GM21515 (cell line): ENCODE results near the gene ZNF90.
"Not testable (repeated sequence)": the region's sequence is repeated elsewhere in the genome, so short reads cannot be mapped to it uniquely, and the experiment has no call there.

Experiments used
- ATAC-seq: cut with Tn5 transposase; IDR thresholded peaks from one replicate; pipeline ENCODE4 v1.9.1; 2021; ENCODE audit not compliant: unreplicated experiment

Gene ZNF90

DNA sequence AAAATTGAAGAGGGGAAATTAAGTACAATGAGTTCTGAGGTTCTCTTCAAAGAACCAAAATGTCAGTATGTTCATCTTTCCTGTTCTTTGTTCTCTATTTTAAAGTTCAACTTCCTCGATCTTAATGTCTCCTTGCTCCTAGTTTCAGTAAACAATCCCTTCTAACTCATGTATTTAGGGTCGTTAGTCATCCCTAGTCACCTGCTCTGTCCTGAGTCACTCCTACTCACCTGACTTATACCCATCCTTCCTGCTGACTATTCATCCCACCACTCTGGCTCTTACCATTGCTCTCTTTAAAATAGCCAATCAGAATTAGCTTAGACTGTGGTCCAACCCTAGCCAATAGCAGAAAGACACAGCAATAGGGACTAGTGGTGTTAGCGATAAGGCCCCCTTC lies 24.3 kb downstream of the ZNF90 start:
- ATAC-seq: no peak

DNA sequence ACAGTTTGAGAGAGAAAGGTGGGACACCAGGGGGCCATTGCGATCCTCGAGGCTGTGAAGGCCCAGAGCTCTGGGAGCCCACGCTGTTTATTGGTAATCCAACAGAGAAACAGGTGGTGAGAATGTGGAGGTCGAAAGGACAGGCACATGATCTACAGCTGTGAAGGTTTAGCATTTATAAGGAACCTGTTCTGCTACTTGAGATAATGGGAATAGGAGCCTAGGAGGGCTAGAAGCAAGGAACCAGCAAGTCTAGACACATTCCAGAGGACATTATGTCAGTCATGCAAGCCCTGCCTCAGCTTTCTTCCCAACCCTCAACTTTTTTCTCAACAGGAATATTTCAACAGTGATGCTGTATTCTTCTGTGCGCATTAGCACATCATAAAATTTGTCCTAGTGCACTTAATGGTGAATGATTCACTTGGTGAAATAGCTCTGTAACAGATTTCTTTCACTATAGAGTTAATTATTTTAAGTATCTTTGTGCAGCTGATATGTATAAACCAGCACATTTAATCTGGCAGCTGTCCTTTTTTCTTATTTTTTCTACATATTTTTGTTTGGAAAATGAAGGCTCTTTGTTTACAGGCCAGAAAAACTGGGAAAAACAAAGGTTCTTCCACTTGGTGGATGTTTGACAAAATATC lies 25.4 kb downstream of the ZNF90 start:
- no peak for ATAC-seq

DNA sequence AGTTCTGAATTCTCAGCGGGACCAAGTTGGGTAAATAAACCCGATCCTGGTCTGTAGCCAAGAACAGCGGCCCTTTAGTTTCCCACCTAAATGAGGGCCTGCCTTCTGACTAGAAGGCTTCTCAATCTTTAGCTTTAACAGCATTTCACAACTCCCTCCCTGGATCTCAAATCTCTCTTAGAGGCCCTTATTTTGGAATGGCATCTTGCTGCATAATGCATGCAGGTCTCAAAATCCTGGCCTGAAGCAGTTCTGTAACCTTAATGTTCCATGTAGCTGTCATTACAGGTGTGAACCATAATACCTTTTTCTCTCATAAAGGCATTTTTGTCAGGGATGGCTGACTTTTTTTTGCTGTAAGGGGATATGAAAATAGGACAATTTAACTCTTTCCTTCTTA lies 29.5 kb downstream of the ZNF90 start:
- ATAC-seq: no peak

DNA sequence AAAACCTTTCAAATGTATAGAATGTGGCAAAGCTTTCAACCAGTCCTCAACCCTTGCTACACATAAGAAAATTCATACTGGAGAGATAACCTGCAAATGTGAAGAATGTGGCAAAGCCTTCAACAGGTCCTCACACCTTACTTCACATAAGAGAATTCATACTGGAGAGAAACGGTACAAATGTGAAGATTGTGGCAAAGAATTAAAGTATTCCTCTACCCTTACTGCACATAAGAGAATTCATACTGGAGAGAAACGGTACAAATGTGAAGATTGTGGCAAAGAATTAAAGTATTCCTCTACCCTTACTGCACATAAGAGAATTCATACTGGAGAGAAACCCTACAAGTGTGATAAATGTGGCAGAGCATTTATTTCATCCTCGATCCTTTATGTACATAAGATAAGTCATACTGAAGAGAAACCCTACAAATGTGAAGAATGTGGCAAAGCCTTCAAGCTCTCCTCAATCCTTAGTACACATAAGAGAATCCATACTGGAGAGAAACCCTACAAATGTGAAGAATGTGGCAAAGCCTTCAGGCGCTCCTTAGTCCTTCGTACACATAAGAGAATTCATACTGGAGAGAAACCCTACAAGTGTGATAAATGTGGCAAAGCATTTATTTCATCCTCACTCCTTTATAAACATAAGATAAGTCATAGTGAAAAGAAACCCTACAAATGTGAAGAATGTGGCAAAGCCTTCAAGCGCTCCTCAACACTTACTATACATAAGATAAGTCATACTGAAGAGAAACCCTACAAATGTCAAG lies 40.5 kb downstream of the ZNF90 start:
- not testable (repeated sequence) for ATAC-seq

DNA sequence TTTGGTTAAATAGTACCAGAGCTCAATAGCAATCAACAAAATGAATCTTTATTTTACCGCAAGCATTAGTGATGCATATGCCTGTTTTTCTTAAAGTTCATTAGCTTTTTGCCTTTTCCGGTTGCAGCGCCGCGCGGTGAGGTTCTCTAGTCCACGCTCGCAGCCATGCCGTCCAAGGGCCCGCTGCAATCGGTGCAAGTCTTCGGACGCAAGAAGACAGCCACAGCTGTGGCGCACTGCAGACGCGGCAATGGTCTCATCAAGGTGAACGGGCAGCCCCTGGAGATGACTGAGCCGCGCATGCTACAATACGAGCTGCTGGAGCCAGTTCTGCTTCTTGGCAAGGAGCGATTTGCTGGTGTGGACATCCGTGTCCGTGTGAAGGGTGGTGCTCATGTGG lies 47.1 kb downstream of the ZNF90 start:
- ATAC-seq: no peak

DNA sequence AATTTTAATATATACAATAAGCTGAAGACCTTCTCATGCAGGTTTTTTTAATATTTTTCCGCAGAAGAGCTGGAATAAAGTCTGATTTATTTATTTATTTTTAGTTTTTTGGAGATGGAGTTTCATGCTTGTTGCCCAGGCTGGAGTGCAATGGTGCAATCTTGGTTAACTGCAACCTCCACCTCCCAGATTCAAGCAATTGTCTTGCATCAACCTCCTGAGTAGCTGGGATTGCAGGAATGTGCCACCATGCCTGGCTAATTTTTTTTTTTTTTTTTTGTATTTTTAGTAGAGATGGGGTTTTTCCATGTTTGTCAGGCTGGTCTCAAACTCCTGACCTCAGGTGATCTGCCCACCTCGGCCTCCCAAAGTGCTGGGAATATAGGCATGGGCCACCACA lies 55.1 kb downstream of the ZNF90 start:
- ATAC-seq: not testable (repeated sequence)

DNA sequence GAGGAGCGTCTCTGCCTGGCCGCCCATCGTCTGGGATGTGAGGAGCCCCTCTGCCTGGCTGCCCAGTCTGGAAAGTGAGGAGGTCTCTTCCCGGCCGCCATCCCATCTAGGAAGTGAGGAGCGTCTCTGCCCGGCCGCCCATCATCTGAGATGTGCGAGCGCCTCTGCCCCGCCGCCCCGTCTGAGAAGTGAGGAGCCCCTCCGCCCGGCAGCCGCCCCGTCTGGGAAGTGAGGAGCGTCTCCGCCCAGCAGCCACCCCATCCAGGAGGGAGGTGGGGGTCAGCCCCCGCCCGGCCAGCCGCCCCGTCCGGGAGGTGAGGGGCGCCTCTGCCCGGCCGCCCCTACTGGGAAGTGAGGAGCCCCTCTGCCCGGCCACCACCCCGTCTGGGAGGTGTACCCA lies 59.9 kb downstream of the ZNF90 start:
- ATAC-seq: not testable (repeated sequence)

DNA sequence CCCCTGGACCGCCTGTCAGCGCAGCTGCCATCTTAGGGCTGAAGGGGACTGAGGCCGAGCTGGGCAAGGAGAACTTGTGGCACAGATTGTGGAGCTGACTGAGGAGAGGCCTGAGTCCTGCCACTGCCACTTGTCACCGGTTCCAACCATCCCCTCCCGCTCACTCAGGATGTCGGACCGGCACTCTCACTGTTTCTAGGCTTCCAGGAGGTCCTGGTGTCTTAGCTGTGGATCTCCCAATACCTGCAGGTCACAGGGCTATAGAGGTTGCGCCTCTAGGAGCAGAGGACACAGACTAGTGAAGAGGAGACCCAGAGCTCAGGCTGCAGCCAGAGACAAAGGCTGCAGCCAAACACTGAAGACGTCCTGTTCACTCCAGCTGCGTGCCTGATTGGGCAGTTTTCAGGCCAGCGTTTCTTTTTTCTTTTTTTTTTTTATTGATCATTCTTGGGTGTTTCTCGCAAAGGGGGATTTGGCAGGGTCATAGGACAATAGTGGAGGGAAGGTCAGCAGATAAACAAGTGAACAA lies 73.9 kb downstream of the ZNF90 start:
- no peak for ATAC-seq

DNA sequence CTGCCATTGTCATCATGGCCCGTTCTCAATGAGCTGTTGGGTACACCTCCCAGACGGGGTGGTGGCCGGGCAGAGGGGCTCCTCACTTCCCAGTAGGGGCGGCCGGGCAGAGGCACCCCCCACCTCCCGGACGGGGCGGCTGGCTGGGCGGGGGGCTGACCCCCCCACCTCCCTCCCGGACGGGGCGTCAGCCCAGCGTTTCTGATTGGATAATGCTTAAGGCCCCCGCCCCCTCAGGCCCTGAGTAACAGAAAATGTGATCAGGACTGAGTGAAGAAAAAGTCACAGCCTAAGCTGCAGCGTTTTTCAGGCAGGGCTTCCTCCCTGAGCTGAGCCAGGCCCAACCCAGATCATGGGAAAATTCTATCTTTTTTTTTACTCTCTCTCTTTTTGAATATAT lies 74.7 kb downstream of the ZNF90 start:
- ATAC-seq: not testable (repeated sequence)

DNA sequence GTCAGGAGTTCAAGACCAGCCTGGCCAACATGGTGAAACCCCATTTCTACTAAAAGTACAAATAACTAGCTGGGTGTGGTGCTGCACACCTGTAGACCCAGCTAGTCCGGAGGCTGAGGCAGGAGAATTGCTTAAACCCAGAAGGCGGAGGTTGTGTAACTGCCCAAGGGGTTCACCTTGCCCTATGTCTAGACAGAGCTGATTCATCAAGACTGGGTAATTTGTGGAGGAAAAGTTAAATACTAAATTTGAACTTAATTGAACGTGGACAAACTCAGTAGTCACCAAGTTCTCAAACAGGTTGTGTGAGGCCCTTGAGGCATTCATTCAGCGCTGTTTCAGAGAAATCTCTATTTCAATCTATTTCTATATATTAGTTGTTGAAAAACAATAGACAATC lies 75.5 kb downstream of the ZNF90 start:
- no peak for ATAC-seq

DNA sequence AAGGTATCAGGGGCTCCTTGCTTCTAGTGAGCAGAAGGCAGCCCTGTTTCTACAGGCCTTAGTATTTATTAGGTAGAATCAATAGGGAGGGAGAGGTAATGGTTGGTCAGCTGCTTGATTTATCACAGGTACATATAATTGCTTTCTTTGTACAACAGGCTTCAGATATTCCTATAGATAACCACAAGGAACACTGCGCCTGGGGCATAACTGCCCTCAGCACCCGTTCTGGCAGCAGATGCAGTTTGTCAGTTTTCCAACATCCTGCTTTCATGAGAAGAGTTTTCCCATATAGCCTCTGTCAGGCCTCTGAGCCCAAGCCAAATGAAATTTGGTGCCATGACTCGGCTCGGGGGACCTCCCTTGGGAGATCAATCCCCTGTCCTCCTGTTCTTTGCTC lies 76.8 kb downstream of the ZNF90 start:
- ATAC-seq: no peak

DNA sequence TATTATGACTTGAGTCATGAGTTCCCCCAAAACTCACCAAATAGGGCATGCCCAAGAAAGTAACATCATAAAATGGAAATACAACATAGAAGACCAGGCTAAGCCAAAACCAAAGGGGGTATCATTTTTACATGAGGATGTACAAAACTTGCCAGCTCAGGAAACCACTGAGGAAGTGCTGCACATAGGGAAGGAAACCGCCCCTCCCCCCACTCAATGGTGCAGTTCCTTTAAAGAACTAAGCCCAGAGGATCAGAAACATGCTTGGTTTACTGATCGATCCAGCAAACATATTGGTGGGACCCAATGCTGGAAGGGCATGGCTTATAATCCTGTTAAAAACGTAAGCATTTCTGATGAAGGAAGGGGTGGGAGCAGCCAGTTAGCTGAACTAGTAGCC lies 85.0 kb downstream of the ZNF90 start:
- ATAC-seq: no peak

DNA sequence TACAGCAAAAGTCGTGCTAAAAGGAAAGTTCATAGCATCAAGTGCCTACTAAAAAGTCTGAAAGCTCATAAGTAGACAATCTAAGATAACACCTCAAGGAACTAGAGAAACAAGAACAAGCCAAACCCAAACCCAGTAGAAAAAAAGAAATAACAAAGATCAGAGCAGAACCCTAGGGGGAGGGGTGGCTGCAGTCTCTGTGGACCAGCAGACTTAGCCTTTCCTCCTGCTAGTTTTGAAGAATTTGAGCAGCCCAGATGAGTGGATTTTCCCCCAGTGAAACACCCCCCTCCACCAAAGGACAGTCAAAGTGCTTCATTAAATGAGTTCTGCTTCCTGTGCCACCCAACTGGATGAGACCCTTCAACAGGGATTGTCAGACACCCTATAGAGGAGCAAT lies 86.7 kb downstream of the ZNF90 start:
- no peak for ATAC-seq

DNA sequence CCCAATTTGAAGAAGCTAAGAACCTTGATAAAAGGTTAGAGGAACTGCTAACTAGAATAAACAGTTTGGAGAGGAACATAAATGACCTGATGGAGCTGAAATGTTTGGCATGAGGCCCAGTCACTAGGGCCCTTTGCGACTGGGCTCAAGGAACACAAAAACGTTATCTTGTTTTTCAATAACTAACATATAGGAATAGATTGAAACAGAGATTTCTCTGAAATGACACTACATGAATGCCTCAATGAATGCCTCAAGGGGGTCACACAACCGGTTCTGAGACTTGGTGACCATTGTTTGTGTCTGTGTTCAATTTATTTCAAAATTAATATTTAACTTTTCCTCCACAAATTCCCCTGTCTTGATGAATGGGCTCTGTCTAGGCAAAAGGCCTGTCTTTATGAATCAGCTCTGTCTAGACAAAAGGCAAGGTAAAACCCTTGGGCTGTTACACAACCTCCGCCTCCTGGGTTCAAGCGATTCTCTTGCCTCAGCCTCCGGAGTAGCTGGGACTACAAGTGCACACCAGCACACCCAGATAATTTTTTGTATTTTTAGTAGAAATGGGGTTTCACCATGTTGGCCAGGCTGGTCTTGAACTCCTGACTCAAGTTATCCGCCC lies 88.3 kb downstream of the ZNF90 start:
- no peak for ATAC-seq

DNA sequence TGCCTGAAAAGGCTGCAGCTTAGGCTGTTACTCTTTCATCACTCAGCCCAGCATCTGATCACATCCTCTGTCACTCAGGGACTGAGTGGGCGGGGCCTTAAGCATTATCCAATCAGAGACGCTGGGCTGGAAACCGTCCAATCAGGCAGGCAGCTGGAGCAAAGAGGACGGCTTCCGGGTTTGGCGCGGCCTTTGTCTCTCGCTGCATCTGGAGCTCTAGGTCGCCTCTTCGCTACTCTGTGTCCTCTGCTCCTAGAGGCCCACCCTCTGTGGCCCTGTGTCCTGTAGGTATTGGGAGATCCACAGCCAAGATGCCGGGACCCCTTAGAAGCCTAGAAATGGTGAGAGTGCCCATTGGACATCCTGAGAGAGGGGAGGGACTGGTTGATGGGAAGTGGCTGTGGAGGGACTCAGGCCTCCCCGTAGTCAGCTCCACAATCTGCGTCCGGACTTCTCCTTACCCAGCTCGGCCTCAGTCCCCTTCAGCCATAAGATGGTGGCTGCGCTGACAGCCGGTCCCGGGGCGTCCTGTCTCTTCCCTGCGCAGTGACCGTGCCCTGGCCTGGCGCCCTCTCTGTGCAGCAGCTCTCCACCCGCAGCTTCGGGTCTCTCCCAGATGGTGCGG lies 89.3 kb downstream of the ZNF90 start, which contains the start of gene ZNF486:
Gene ZNF486, plus strand, starts transcription at position 195 of the 625 bp plus-strand sequence. Its CDS starts 117 bp downstream, at position 312.
- peak; percentile 87 for ATAC-seq

DNA sequence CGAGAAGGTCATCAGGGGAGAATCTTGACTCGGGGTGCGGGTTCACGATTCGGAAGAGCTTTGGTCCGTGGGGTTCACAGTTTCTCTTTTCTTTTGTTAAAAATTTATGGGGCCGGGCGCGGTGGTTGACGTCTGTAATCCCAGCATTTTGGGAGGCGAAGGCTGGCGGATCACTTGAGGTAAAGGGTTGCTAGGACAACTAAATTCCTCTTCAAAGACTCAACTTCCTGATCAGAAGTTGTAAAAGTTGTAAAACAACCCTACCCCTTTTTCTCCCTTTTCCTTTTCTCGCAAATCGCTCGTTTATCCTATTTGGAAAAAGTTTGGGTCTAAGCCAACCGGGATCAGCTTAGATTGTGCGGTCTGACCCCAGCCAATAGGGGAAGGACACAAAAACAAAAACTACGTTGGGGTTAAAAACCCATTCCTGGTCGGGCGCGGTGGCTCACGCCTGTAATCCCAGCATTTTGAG lies 89.9 kb downstream of the ZNF90 start:
- ATAC-seq: no peak
